Measurements from ENCODE around the gene KREMEN2.
A peak's percentile ranks its signal among the peaks of the same experiment; 100 is the strongest.

KREMEN2 gene

DNA sequence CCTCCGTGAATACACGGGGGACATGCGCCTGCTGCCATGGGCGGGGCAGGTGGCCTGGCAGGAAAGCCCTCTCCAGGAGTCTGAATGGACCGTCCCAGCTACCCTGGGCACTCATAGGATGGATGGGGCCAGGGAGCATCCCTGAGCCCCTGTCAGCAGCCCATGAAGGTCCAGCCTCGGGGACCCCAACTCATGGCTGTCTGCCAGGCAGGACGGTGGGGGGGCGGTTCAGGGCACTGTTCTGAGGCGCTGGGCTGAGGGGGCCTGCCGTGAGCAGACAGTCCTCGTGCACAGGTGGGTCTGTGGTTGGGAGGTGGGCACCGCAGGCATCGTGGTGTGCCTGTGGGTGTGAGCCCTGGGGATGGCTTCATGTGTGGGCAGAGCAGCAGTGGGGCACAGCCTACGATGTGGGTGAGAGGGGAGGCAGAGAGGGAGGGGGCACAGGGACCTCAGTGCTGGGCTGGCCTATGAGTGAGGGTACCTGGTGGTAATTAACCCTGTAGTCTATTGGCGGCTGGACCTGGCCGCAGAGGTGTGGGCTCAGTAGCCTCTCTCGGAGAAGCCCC, 22.6 kb downstream of the KREMEN2 start:
- Mint-ChIP-seq H3K4me1 (peaks cover 9% of the 10 kb centered on the region), H3K36me3 (ENCODE audit: low read depth) (no peaks in the 10 kb centered on the region), H3K4me3 (no peak overlapping the region), H3K9me3 (no peaks in the 10 kb centered on the region), H3K27ac (peak overlapping the region in 1 of 3 experiments; percentile 35), H3K27me3 (ENCODE audit: low read depth) (peaks cover 5% of the 10 kb centered on the region)
- TF ChIP-seq CTCF (IDR thresholded peaks at IDR 0.05; ENCODE audit: unreplicated experiment in 3 of 3), result no peak

DNA sequence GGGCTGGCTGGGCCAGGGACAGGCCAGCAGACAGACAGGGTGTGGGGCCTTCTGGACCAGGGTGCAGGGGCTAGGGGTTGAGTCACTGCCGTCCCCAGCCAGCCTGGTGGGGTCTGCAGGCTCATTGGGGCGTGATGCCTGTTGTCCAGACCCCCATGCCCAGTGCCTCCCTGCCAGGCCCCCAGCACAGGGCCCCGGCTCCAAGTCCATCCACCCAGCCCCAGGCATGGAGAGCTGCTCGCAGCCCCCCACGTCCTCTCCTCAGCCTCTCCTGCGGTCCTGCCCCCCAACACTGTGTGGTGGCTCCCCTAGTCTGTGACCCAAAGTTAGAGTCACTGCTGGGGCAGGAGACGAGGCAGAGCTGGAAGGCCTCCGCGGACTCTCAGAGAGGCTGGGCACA, 23.2 kb downstream of the KREMEN2 start:
- Mint-ChIP-seq H3K27me3 (ENCODE audit: low read depth) (peaks cover 3% of the 10 kb centered on the region), H3K36me3 (ENCODE audit: low read depth) (no peaks in the 10 kb centered on the region), H3K4me1 (peaks cover 3% of the 10 kb centered on the region), H3K27ac (no peak overlapping the region), H3K4me3 (peak overlapping the region in 1 of 3 experiments; percentile 63), H3K9me3 (no peaks in the 10 kb centered on the region)
- no peak for TF ChIP-seq CTCF (IDR thresholded peaks at IDR 0.05; ENCODE audit: unreplicated experiment in 3 of 3)

- Mint-ChIP-seq H3K27me3 (ENCODE audit: low read depth) (peaks cover 3% of the 10 kb centered on the region), H3K4me3 (peak overlapping the region in 2 of 3 experiments; percentile 55 to 63), H3K9me3 (no peaks in the 10 kb centered on the region), H3K4me1 (no peaks in the 10 kb centered on the region), H3K27ac (no peak overlapping the region), H3K36me3 (ENCODE audit: low read depth) (no peaks in the 10 kb centered on the region)
- TF ChIP-seq CTCF (IDR thresholded peaks at IDR 0.05; ENCODE audit: unreplicated experiment in 3 of 3), result no peak
Observed at GRCh38 chr16:2987833-2988232, 23.8 kb downstream of the KREMEN2 start.

- Mint-ChIP-seq H3K9me3 (no peaks in the 10 kb centered on the region), H3K36me3 (ENCODE audit: low read depth) (no peaks in the 10 kb centered on the region), H3K4me3 (peak overlapping the region; percentile 34 to 73 (median 52)), H3K27me3 (ENCODE audit: low read depth) (peaks cover 3% of the 10 kb centered on the region), H3K4me1 (no peaks in the 10 kb centered on the region), H3K27ac (no peak overlapping the region)
- TF ChIP-seq CTCF (IDR thresholded peaks at IDR 0.05; ENCODE audit: unreplicated experiment in 3 of 3), result no peak
Observed at GRCh38 chr16:2988590-2989099, 24.6 kb downstream of the KREMEN2 start.

DNA sequence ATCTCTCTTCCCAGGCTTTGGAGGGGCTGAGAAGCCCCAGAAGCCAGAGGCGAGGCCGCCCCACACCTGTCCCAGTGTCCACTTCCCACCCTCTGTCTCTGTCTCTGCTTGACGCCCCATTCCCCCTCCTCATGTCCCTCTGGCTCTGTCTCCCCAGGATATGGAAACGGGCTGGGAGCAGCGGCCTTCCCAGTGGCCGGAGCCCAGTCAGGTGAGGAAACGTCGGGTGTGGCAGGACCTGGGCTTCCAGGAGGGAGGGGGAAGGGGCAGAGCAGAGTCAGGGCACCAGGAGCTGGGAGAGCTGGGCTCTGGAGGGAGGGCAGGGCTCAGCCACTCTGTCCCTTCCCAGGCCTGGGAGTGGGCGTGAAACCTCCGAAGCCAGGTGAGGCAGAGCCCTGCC, 26.8 kb downstream of the KREMEN2 start:
- Mint-ChIP-seq H3K4me1 (no peaks in the 10 kb centered on the region), H3K27ac (no peak overlapping the region), H3K4me3 (no peak overlapping the region), H3K36me3 (ENCODE audit: low read depth) (no peaks in the 10 kb centered on the region), H3K9me3 (no peaks in the 10 kb centered on the region), H3K27me3 (ENCODE audit: low read depth) (no peaks in the 10 kb centered on the region)
- no peak for TF ChIP-seq CTCF (IDR thresholded peaks at IDR 0.05; ENCODE audit: unreplicated experiment in 3 of 3)

DNA sequence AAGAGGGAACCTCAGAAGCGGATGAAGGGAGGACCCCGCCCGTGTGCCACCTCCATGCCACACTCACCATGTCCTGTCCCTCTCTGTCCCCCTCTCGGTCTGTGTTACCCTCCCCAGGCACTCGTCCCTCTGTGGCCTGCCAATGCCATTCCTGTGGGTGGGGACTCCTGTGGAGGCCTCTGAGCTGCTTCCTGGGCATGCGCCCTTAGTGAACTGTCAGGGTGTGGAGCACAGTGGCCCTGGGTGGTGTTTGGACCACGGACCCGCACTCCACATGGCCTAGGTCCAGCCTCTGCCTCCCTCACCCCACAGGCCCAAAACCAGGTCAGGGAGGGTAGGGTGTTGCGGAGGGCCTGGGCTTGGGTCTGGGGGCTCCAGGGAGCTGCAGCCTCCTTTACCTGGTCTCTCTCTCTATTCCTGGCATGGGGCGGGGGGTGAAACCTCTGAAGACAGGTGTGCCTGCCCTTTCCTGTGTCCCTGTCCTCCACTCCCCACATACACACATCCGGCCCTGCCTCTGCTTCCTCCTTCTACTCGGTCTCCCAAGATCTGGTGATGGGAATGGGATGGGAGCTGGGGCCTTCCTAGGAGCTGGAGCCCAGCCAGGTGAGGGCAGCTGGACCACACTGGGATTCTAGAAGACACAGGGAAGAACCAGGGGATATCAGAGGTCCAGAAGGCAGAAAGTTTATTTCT, 27.6 kb downstream of the KREMEN2 start:
- Mint-ChIP-seq H3K9me3 (no peaks in the 10 kb centered on the region), H3K4me3 (no peak overlapping the region), H3K27ac (no peak overlapping the region), H3K4me1 (no peaks in the 10 kb centered on the region), H3K27me3 (ENCODE audit: low read depth) (no peaks in the 10 kb centered on the region), H3K36me3 (ENCODE audit: low read depth) (no peaks in the 10 kb centered on the region)
- no peak for TF ChIP-seq CTCF (IDR thresholded peaks at IDR 0.05; ENCODE audit: unreplicated experiment in 3 of 3)

All from nephron (organoid).